GM19438 (cell line): ENCODE data around the gene RHOT1.
"Not testable (repeated sequence)": the region's sequence is repeated elsewhere in the genome, so short reads cannot be mapped to it uniquely, and the experiment has no call there.

Experiments
- ATAC-seq: cut with Tn5 transposase; IDR thresholded peaks from one replicate; pipeline ENCODE4 v1.9.1; 2021; ENCODE audit warnings: low read depth; ENCODE audit not compliant: unreplicated experiment

The RHOT1 gene

GRCh38 chr17:32142038-32142856 is at the start of gene RHOT1:
Gene RHOT1, plus strand, starts transcription at chr17:32142502. Its CDS starts 191 bp downstream, at chr17:32142693.
- peak; percentile 66 for ATAC-seq

GRCh38 chr17:32099686-32100085 is 42.6 kb upstream of the RHOT1 start:
- ATAC-seq = no peak

DNA sequence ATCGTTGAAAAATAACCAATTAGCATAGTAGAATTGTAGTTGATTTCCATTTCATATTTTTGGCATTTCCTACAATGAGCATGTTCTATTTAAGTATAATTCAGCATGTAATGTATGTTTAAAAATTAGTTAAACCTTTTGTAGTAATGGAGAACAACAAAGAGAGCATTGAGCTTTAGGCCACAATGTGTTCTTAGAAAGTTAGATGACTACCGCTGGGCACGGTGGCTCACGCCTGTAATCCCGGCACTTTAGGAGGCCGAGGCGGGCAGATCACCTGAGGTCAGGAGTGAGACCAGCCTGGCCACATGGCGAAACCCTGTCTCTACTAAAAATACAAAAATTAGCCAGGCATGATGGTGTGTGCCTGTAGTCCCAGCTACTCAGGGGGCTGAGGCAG is 42.0 kb upstream of the RHOT1 start:
- ATAC-seq = not testable (repeated sequence)

DNA sequence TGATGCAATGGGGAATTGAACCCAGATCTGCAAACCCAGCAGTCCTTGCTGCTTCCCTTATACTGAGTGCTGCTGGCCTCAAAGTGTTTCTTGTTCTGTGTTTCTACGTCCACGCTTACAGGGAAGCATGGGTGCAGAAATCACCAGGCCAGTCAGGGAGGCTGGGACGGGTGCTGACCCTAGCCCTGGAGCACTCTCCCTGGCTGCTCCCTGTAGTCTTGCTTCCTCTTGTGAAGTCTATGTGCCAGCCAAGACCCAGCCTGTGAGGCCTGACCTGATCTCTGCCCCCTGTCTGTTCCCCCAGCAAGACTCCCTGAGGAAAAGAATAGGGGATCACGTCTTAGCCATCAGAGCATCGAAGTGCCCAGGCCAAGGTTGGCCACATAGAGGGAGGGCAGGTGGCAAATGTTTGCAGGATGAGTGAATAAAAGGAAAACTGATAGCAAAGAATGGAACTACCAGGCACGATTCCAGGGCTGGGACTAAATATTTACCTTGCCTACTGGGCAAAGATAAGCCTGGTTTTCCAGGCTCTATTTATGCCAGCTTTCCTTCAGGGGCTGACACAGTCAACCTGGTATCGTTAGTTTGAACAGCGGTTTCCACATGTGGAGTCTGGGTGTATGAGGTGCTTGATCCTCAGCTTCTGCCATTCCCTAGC is 41.2 kb upstream of the RHOT1 start:
- no peak for ATAC-seq

DNA sequence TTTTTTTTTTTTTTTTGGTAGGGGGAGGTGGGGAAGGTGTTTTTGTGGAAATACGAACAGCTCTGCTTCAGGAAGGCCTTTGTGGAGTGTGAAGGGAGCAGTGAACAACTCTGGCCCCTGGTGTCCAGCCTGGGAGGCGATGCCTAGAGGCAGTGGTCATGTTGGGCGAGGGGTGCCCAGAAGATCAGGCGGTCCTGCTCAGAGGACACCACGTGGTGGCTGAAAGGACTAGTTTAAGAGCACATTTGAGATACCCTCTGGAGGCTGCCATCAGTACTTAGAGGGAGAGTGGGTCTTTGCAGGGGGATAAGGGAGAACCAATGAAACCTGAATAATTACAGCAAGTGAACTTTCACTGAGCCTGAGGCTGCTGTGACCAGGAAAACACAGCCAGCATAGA is 40.1 kb upstream of the RHOT1 start:
- no peak for ATAC-seq

DNA sequence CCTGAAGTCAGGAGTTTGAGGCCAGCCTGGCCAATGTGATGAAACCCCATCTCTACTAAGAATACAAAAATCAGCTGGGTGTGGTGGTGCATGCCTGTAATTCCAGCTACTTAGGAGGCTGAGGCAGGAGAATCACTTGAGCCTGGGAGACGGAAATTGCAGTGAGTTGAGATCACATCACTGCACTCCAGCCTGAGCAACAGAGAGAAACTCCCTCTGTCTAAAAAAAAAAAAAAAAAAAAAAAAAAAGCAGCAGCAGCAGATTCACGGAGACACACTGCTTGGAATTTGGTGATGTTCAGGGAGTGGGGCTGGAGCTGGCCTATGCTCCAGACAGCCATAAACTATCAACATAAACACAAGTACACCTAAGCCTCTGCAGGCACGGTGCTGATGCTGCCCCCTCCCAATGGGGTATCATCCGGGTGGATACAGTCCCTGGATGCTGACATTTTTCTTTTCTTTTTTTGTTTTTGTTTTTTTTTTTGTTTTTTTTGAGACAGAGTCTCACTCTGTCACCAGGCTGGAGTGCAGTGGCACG is 39.6 kb upstream of the RHOT1 start:
- ATAC-seq = no peak

- ATAC-seq = no peak
Measured at GRCh38 chr17:32103476-32104113, 38.7 kb upstream of the RHOT1 start.

DNA sequence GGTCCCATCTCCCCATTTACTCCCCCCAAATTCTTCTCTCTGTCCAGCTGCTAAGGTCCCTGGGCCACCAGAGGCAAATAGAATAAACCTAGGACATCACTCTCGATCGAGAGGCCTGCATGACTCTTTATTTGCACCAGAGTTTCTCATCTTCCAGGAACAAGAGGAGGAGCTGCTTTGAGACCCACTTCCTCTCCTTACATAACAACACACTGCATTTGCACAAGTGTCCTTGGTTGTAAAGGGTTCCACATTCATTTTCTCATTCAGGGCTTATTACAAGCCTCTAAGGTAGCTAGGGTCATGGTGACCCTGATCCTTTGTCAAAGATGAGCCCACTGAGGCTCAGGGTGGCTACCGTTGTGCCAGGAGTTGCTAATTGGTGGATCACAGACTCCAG is 38.1 kb upstream of the RHOT1 start:
- no peak for ATAC-seq

GRCh38 chr17:32106471-32106981 is 35.8 kb upstream of the RHOT1 start:
- ATAC-seq = not testable (repeated sequence)

- ATAC-seq = not testable (repeated sequence)
Measured at GRCh38 chr17:32107194-32107593, 35.1 kb upstream of the RHOT1 start.

DNA sequence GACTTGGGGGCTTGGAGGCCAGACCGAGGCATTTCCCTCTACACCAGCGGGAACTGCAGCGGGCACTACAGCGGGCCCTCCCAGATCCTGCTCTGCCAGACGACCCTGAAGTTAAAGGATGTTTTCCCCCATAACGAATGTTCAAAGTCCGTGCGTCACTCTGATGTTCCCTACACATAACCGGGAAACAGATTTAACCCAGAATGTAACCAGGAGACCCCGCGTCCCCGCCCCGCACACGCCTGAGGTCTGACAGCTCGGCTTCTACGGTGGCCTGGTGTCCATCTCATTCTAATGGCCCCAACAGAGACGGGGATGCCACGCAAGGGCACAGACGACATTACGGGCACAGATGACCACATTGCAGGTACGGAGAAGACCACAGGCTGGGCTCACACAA is 31.7 kb upstream of the RHOT1 start:
- ATAC-seq = no peak

- ATAC-seq = no peak
Measured at GRCh38 chr17:32111141-32111771, 31.0 kb upstream of the RHOT1 start.

DNA sequence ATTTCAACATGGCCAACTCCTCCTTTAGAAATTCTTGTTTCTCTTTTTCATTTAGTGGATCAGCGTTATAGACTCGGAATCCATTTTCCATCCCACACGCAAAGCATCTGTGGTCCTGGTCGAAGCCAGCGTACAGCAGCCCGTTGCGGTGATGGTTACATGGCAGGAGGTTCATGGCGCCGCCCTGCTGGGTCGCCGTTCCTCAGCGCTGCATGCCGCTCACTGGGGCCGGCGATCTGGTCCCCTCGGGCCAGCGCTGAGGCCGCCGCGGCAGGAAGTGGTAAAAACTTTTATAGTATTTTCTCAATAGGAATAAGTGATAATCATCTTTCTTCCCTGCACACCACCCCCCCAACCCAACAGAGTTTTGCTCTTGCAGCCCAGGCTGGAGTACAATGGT is 29.9 kb upstream of the RHOT1 start:
- no peak for ATAC-seq

DNA sequence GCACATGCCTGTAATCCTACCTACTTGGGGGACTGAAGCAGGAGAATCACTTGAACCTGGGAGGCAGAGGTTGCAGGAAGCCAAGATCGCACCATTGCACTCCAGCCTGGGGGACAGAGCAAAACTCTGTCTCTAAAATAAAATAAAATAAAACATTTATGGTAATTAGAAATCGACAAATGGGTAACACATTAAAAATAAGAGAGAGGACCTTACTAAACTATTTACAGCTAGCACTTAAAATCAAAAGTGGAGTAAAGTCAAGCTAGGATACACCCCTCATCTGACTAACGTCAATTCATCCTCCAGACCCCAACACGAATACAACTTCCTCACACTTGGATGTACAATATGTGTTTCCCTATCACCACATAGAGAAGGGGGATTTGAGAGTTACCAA is 27.8 kb upstream of the RHOT1 start:
- ATAC-seq = no peak

DNA sequence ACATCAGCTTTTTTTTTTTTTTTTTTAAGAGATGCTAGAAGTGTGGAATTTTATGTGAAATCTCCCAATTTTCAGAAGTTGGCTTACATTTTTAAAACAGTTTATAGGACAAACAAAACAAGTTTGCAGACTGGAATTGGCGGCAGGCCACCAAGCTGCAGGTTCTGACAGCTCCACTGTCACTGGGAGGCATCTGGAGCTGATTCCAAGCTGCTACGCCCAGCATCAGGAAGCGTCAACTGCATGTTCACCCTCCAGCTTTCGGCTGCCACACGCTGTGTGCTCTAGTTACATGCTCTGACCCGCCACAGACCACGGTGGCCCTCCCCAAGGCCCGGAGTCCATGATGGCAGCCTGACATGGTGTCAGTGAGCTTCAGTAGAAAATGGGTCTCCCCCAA is 26.8 kb upstream of the RHOT1 start:
- not testable (repeated sequence) for ATAC-seq

GRCh38 chr17:32116937-32117336 is 25.4 kb upstream of the RHOT1 start:
- ATAC-seq = no peak

GRCh38 chr17:32117399-32117798 is 24.9 kb upstream of the RHOT1 start:
- ATAC-seq = no peak

GRCh38 chr17:32118088-32118487 is 24.2 kb upstream of the RHOT1 start:
- ATAC-seq = not testable (repeated sequence)

DNA sequence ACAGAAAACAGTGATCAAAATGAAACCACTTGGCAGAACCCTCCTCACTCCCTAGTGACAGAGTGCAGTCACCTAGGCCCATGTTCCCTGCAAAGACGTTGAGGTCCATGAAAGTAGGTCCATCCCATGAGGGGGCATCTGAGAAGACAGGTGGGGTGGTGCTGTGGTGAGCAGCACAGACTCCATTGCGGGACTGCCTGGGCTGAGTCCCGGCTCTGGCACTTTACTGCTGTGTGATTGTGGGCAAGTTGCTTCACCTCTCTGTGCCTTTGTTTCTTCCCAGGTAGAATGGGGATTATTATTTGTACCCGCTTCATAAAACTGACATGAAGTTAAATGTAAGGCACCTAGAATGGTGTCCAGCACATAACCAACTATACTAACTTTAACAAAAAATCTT is 23.5 kb upstream of the RHOT1 start:
- ATAC-seq = no peak

DNA sequence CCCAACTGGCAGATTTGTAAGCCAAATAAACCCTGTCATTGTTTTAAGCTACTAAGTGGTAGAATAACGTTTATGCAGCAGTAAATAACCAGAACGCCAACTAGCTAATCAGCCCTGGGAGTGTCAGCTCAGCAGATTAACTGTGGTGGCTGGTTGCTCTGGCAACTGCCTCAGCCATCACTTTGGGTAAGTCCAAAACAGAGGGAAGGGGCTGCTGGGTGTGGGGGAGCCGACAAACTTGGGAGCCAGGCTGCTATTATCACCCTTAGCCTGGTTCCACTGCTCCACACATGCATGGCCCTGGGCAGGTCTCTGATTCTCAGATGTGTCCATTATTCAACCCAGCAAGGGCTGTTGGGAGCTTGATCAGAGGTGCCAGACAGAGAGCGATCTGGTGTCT is 22.2 kb upstream of the RHOT1 start:
- ATAC-seq = no peak

DNA sequence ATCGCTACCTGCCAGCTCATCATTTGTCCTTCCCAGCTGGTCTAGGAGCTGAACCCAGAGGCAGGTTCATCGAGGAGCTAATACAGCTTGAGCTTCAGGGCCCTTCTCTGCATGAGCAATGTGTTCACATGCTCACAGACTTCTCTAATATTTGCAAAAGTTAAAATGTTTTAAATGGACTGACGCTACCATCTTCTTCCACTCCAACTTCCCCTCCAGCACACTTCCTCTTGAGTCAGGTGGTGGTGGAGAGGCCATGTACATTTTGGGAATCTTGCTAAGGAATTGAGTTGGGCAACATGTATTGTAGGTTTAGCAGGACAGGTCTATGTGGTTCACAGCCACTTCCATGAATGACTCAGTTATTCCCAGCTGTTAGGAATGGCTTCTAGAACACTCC is 21.6 kb upstream of the RHOT1 start:
- no peak for ATAC-seq
